Measurements from ENCODE around the gene HTT.

Gene HTT

DNA sequence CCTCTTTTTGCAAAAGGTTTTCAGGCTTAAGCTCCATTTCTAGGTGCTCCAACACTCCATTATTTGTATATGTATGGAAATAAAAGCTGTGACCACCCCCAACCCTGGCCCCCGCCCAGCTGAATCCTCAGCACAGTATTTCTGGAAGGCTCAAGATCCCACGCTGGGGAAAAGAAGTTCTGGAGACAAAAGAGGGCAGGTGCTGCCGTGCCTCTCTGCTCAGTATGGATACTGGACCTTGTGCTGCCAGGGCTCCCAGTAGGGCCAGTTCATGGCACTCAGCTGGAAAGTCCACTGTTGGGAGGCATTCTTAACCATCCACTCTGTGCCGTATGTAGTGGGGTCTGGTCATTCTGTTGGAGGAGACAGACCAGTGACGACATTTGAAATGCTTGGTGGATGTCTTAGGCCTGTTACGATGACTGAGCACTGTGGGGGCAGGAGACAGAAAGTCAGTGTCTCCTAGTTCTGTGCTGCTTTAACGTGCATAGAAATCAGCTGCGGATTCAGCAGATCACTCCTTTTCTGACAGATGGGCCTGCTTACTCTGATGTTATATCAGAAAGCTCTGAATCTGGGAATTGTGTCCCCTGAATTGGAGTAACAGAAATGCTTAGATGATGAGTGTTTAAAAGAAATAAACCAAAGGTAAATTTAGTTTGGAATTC lies 126.1 kb downstream of the HTT start:
- DNase-seq (ENCODE audit: low read depth, low spot score) = no peak

DNA sequence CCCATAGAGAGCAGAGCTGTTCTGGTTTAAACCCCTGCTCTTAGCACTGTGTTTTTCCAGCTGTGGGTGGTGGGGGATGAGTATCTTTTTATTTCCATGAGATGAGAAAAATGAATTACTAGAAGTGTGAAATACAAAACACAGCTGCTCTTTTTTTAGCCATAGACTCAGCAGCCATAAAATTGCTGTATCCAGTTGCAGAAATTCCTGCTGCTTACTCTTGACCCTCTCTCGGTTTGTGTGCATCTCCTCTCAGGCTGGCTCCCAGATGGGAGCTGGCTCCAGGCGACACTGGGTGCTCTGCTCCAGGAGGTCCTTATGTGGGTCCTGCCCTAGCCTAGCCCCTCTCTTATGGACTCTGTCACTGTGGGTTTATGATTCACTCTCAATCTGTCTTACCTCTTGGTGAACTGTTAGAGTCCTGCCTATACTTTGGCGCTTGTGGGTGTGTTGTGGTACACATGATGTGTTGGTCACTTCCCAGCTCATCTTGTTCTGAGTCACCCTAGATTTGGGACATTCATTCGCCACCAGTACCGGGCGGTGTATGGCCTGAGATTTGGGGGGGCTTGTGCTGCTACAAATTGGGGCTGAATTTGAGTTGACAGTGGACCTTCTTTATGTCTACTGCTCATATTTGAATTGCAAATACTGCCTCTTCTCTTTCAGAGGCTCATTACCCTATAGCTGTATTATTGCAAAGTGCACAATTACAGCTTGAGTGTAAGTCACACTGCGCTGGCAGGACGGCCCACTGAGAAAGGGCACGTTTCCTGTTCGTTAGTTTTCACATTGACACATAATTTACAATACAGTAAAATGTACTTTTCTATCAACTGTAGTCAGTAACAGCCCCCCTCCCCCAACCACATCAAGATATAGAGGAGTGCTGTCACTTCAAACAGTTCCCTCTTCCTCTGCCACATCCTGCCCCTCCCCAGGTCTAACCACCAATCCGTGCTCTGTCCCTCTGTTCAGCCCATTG lies 127.5 kb downstream of the HTT start:
- DNase-seq (ENCODE audit: low read depth, low spot score) = peak; percentile 21

GRCh38 chr4:3202836-3203820 lies 128.6 kb downstream of the HTT start:
- DNase-seq (ENCODE audit: low read depth, low spot score) = no peak

- DNase-seq (ENCODE audit: low read depth, low spot score) = no peak
Measured at GRCh38 chr4:3203971-3204431, 129.5 kb downstream of the HTT start.

GRCh38 chr4:3205995-3206394 lies 131.5 kb downstream of the HTT start:
- DNase-seq (ENCODE audit: low read depth, low spot score) = no peak

GRCh38 chr4:3206439-3207100 lies 132.1 kb downstream of the HTT start:
- no peak for DNase-seq (ENCODE audit: low read depth, low spot score)

DNA sequence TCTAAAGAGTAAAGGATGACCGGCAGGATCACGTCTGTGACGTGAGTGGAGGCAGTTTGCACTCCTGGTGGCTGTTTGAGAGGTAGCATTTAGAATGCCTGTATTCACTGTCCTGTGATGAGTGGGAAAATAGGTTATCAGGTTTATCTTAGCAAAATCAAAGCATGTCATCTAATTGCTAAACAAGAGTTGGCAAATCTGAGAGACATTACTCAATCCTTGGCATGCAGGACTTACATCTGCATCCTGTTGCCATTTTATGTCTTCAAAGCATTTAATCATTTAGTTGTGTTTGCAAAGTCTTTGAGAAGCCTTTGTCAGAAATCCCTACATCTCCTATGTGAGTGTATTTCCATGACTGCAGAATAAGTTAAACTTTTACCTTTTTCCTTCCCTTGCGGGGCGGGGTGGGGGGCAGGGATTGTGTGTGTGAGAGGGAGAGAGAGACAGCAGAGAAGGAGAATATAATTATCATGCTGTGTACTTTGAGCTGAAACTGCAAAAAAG lies 133.1 kb downstream of the HTT start:
- DNase-seq (ENCODE audit: low read depth, low spot score) = no peak

- DNase-seq (ENCODE audit: low read depth, low spot score) = no peak
Measured at GRCh38 chr4:3208826-3209225, 134.3 kb downstream of the HTT start.

DNA sequence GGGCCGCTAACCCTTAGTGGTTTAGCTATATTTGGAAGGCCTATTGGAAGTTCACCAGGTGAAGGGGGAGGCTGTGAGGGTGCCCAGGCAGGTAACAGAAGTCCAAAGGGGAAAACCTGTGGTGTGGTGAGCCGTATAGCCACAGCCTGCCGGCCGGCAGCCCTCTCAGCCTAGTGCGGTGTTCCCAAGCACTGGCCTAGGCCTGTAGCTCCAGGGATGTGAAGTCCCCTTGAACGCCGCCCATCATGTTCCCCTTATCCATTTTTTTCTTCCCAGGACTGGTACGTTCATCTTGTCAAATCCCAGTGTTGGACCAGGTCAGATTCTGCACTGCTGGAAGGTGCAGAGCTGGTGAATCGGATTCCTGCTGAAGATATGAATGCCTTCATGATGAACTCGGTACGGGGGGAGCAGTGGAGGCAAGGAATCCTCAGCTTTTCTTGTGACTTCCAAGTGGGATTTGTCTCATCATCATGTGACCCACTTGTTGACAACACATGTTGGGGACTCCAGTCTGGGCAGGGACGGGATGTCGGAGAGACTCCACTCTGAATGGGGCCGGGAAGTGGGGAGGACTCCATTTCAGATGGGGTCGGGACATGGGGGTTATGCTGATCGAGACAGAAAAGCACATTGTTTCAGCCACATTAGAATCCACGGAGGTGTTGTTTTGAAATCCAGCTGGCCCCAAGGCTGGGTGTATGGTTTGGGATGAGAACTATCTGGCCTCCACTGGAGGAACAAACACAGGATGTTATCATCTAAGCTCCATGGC lies 135.3 kb downstream of the HTT start:
- DNase-seq (ENCODE audit: low read depth, low spot score) = no peak

DNA sequence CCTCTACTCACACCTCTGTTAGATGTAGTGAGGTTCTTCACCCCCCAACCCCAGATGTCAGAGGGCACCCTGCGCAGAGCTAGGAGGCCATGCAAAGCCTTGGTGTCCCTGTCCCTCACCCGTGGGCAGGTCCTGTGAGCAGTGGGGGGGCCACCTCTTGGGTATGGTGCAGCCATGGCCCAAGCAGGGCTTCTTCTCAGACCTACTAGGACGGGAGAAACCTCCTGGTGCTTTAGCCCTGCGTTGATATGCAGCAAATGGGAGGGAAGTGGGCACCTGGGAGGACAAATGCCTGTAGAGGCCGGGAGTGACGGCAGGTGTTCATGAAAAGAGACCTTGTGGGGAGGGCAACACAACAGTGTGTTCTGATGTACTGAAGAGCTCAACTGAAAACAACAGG lies 136.0 kb downstream of the HTT start:
- DNase-seq (ENCODE audit: low read depth, low spot score) = no peak

- no peak for DNase-seq (ENCODE audit: low read depth, low spot score)
Measured at GRCh38 chr4:3211866-3212265, 137.4 kb downstream of the HTT start.

DNA sequence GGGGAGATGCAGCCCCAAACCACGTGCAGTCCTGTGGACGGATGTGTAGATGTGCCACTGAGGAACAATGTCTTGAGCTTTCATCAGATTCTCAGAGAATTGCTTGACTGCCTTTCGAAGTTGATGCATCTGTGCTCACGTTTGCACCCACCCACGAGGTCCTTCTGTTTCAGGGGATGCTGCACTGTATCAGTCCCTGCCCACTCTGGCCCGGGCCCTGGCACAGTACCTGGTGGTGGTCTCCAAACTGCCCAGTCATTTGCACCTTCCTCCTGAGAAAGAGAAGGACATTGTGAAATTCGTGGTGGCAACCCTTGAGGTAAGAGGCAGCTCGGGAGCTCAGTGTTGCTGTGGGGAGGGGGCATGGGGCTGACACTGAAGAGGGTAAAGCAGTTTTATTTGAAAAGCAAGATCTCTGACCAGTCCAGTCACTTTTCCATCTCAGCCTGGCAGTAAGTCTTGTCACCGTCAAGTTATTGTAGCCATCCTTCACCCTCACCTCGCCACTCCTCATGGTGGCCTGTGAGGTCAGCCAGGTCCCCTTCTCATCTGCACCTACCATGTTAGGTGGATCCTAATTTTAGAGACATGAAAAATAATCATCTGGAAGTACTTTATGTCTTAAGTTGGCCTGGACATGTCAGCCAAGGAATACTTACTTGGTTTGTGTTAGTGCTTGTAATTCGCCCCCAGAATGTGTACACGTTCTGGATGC lies 138.1 kb downstream of the HTT start:
- no peak for DNase-seq (ENCODE audit: low read depth, low spot score)

DNA sequence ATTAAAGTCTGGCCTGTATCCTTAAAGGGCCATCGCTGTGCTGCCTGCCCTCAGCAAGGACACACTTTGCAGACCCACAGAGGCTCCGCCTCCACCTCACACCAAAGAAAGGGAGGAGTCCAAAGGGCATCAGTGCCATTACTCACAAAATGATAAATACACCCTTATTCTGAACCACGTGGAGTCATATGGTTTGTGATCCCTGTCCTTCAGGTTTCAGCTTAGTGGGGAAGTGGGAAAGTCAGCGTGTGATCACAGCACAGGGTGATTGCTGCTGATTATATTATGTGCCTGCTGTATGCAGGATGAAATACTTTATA lies 138.6 kb downstream of the HTT start:
- no peak for DNase-seq (ENCODE audit: low read depth, low spot score)

- DNase-seq (ENCODE audit: low read depth, low spot score) = no peak
Measured at GRCh38 chr4:3213661-3214250, 139.3 kb downstream of the HTT start.

GRCh38 chr4:3215256-3215655 lies 140.8 kb downstream of the HTT start:
- no peak for DNase-seq (ENCODE audit: low read depth, low spot score)

DNA sequence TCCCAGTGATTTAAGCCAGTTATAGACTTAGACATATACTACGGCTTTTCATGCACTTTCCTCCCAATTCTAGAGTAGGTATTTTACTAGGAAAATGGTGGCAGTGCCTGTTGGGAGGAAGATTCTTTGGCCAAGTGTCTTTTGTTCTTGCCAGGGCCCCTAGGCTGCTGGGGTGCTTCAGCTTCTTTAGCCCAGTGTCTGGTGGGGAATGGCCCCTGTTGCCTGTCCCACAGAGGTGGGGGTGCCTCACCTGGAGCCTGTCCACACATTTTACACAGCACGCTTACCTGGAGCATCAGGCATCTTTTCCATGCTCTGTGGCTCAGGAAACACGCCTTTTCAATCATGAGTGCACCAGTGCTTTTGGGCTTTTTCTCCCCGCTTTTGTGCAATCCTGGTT lies 141.3 kb downstream of the HTT start:
- no peak for DNase-seq (ENCODE audit: low read depth, low spot score)

DNA sequence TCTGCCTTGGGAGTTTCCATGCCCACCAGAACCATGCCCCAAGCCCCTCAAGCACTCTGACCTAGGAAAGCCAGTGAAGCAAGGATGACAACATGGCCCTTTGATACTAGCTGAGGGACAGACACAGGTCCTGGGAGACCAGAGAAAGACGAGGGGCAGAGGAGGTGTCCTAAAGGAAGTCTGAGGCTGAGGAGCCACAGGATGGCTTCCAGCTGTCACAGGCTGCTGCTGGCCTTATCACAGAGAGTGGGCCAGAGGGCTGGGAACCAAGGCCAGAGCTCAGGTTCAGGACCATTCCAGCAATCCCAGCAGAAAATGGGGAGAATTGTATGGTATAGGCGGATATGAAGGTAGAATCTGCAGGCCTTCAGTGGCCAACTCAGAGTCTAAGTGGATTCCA lies 142.8 kb downstream of the HTT start:
- DNase-seq (ENCODE audit: low read depth, low spot score) = no peak

- no peak for DNase-seq (ENCODE audit: low read depth, low spot score)
Measured at GRCh38 chr4:3217771-3218170, 143.3 kb downstream of the HTT start.

All from activated naive CD8-positive, alpha-beta T cell treated with anti-CD3 and anti-CD28 coated beads, Interleukin-2, amount 50 U/mL, for 16 hours (primary cell).